ENCODE data around the gene ZMPSTE24.

The ZMPSTE24 gene

DNA sequence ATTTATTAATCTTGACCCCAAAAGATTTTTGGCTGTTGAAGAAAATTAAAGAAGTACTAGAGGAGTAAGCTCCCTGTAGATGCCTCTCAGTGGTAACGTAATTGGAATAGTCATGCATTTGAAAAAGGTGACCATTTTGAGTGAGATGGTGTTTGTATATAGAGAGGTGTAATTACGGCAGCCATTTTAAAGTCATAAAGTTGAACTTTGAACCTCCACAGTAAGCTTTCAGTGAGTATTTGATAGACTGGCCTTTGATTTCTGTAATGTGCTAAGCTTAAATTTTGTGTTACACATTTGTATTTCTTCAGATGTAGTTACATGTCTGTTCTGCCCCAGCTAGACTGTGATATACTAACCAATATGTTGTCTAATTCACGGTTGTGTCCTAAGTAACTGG, 31.8 kb upstream of the ZMPSTE24 start:
- TF ChIP-seq, protein P1, sequence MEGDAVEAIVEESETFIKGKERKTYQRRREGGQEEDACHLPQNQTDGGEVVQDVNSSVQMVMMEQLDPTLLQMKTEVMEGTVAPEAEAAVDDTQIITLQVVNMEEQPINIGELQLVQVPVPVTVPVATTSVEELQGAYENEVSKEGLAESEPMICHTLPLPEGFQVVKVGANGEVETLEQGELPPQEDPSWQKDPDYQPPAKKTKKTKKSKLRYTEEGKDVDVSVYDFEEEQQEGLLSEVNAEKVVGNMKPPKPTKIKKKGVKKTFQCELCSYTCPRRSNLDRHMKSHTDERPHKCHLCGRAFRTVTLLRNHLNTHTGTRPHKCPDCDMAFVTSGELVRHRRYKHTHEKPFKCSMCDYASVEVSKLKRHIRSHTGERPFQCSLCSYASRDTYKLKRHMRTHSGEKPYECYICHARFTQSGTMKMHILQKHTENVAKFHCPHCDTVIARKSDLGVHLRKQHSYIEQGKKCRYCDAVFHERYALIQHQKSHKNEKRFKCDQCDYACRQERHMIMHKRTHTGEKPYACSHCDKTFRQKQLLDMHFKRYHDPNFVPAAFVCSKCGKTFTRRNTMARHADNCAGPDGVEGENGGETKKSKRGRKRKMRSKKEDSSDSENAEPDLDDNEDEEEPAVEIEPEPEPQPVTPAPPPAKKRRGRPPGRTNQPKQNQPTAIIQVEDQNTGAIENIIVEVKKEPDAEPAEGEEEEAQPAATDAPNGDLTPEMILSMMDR (IDR thresholded peaks at IDR 0.05; ENCODE audit: low read depth, low read length) = no peak
- Histone ChIP-seq H3K27me3 (ENCODE audit: insufficient read depth, low read depth, severe bottlenecking) (no peaks in the 10 kb centered on the region), H3K36me3 (peaks cover 17% of the 10 kb centered on the region), H3K9me3 (ENCODE audit: severe bottlenecking) (no peaks in the 10 kb centered on the region), H3K4me3 (ENCODE audit: low read depth, low read length) (no peak overlapping the region), H3K27ac (no peak overlapping the region)
- DNase-seq = no peak

DNA sequence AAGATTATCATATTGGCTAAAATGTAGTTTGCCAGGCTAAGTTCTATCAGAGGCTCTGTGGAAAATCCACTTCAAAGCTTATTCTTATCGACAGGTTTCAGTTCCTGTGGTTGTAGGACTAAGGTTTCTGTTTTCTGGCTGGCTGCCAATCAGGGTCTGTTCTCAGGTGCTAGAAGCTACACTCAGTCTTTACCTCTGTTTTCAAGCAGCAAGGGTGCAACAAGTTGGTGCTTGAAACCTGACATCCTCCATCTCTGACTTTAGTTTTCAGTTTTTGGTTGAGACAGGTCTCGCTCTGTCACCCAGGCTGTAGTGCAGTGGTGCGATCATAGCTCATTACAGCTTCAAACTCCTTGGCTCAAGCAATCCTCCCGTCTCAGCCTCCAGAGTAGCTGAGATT, 25.6 kb upstream of the ZMPSTE24 start:
- TF ChIP-seq, protein P1 (IDR thresholded peaks at IDR 0.05; ENCODE audit: low read depth, low read length) = no peak
- DNase-seq = no peak
- H3K9me3 ChIP-seq (ENCODE audit: severe bottlenecking) = no peaks in the 10 kb centered on the region
- H3K36me3 ChIP-seq = peaks cover 57% of the 10 kb centered on the region
- H3K27ac ChIP-seq = no peak overlapping the region
- no peak overlapping the region for H3K4me3 ChIP-seq (ENCODE audit: low read depth, low read length)
- H3K27me3 ChIP-seq (ENCODE audit: insufficient read depth, low read depth, severe bottlenecking) = no peaks in the 10 kb centered on the region

- H3K4me3 ChIP-seq (ENCODE audit: low read depth, low read length) = no peak overlapping the region
- no peaks in the 10 kb centered on the region for H3K9me3 ChIP-seq (ENCODE audit: severe bottlenecking)
- H3K27me3 ChIP-seq (ENCODE audit: insufficient read depth, low read depth, severe bottlenecking) = no peaks in the 10 kb centered on the region
- TF ChIP-seq, protein P1 (IDR thresholded peaks at IDR 0.05; ENCODE audit: low read depth, low read length) = no peak
- DNase-seq = no peak
- H3K27ac ChIP-seq = no peak overlapping the region
- H3K36me3 ChIP-seq = peaks cover 38% of the 10 kb centered on the region
These were observed 18.4 kb upstream of the ZMPSTE24 start for GRCh38 chr1:40239626-40240025.

- Histone ChIP-seq H3K27me3 (ENCODE audit: insufficient read depth, low read depth, severe bottlenecking) (no peaks in the 10 kb centered on the region), H3K9me3 (ENCODE audit: severe bottlenecking) (no peaks in the 10 kb centered on the region), H3K27ac (no peak overlapping the region), H3K4me3 (ENCODE audit: low read depth, low read length) (no peak overlapping the region), H3K36me3 (peaks cover 34% of the 10 kb centered on the region)
- TF ChIP-seq, protein P1 (IDR thresholded peaks at IDR 0.05; ENCODE audit: low read depth, low read length) = no peak
- no peak for DNase-seq
These were observed 17.6 kb upstream of the ZMPSTE24 start for GRCh38 chr1:40240390-40240789.

DNA sequence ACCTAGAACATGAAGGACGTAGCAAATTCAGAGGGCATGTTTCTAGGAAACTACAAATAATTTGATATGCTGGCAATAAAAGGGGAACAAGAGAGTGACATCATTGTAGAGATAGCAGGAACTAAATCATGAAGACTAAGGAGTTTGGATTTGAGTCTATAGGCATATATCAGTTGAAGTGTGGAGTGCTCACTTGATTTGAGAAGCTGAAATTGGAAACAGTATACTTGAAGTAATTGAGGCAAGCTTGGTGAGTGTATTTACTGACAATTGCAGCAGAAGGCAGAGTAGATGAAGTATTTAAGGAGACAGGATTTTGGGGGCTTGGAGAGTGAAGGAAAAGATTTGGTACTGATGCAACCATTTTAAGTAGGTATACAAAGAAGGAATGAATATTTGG, 16.7 kb upstream of the ZMPSTE24 start:
- H3K9me3 ChIP-seq (ENCODE audit: severe bottlenecking) = no peaks in the 10 kb centered on the region
- no peak overlapping the region for H3K4me3 ChIP-seq (ENCODE audit: low read depth, low read length)
- H3K27ac ChIP-seq = no peak overlapping the region
- TF ChIP-seq, protein P1 (IDR thresholded peaks at IDR 0.05; ENCODE audit: low read depth, low read length) = no peak
- no peaks in the 10 kb centered on the region for H3K27me3 ChIP-seq (ENCODE audit: insufficient read depth, low read depth, severe bottlenecking)
- no peak for DNase-seq
- peaks cover 24% of the 10 kb centered on the region for H3K36me3 ChIP-seq

DNA sequence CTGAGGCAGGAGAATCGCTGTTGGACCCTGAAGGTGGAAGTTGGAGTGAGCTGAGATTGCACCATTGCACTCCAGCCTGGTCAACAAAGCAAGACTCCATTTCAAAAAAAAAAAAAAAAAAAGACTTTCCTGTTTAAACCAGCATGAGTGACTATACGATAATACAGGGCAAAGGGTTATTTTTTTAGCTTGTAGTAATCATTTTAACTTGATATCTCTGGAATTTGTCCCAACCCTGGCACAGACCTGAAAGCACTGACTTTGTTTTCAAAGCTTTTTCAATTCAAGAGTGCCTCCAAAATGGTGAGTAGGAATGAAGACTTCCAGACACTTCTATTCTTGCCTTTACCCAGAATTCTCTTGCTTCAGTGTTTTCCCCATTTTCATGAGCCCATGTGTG, 14.7 kb upstream of the ZMPSTE24 start:
- TF ChIP-seq, protein P1 (IDR thresholded peaks at IDR 0.05; ENCODE audit: low read depth, low read length) = no peak
- no peak for DNase-seq

More for the DNA sequence above, 14.7 kb upstream of the ZMPSTE24 start:
- Histone ChIP-seq H3K9me3 (ENCODE audit: severe bottlenecking) (no peaks in the 10 kb centered on the region), H3K27ac (no peak overlapping the region), H3K4me3 (ENCODE audit: low read depth, low read length) (no peak overlapping the region), H3K36me3 (peaks cover 6% of the 10 kb centered on the region), H3K27me3 (ENCODE audit: insufficient read depth, low read depth, severe bottlenecking) (no peaks in the 10 kb centered on the region)

Measured in WERI-Rb-1 (cell line).